WI38 (cell line): ENCODE measurements around the gene CREBBP.
"Not testable (repeated sequence)": the region's sequence is repeated elsewhere in the genome, so short reads cannot be mapped to it uniquely, and the experiment has no call there.

Source experiments
- H3K4me3 ChIP-seq: 2 replicates; pipeline ENCODE4 v1.5.1; 2011; ENCODE audit warnings: low read depth, mild to moderate bottlenecking, control low read depth, low read length
- CTCF ChIP-seq: IDR thresholded peaks from 2 replicates; pipeline ENCODE4 v1.5.1; 2012; ENCODE audit warnings: low read depth, mild to moderate bottlenecking, control low read depth, low read length

Gene CREBBP

GRCh38 chr16:3912897-3913296 lies 32.4 kb upstream of the CREBBP start:
- TF ChIP-seq CTCF: no peak

GRCh38 chr16:3912373-3912772 lies 31.9 kb upstream of the CREBBP start:
- H3K4me3 ChIP-seq: no peak overlapping the region
- no peak for TF ChIP-seq CTCF

More at GRCh38 chr16:3912897-3913296, 32.4 kb upstream of the CREBBP start:
- H3K4me3 ChIP-seq: no peak overlapping the region

GRCh38 chr16:3911741-3912140 lies 31.2 kb upstream of the CREBBP start:
- H3K4me3 ChIP-seq: not testable (repeated sequence)

GRCh38 chr16:3909791-3910583 lies 29.5 kb upstream of the CREBBP start:
- H3K4me3 ChIP-seq: no peak overlapping the region
- no peak for TF ChIP-seq CTCF

- H3K4me3 ChIP-seq: no peak overlapping the region
- TF ChIP-seq CTCF: no peak
Observed at GRCh38 chr16:3908951-3909437, 28.5 kb upstream of the CREBBP start.

- TF ChIP-seq CTCF: no peak
- H3K4me3 ChIP-seq: no peak overlapping the region
Observed at GRCh38 chr16:3907586-3907985, 27.1 kb upstream of the CREBBP start.

GRCh38 chr16:3906363-3906762 lies 25.9 kb upstream of the CREBBP start:
- TF ChIP-seq CTCF: no peak
- no peak overlapping the region for H3K4me3 ChIP-seq
